GM21381 (cell line): ENCODE results near the gene NR4A1.

Source experiments
- ATAC-seq: cut with Tn5 transposase; IDR thresholded peaks from one replicate; pipeline ENCODE4 v1.9.1; 2021; ENCODE audit warnings: mild to moderate bottlenecking, moderate library complexity; ENCODE audit not compliant: unreplicated experiment

Gene NR4A1

GRCh38 chr12:52057638-52058576 lies 6.7 kb downstream of the NR4A1 start:
- no peak for ATAC-seq

- no peak for ATAC-seq
Measured at GRCh38 chr12:52058631-52059361, 7.6 kb downstream of the NR4A1 start.

- ATAC-seq, result no peak
Measured at GRCh38 chr12:52059582-52060497, 8.6 kb downstream of the NR4A1 start.

- ATAC-seq, result no peak
Measured at GRCh38 chr12:52060498-52061177, 9.4 kb downstream of the NR4A1 start.

- no peak for ATAC-seq
Measured at GRCh38 chr12:52061470-52062166, 10.4 kb downstream of the NR4A1 start.

GRCh38 chr12:52062167-52063081 lies 11.2 kb downstream of the NR4A1 start:
- no peak for ATAC-seq

- no peak for ATAC-seq
Measured at GRCh38 chr12:52063082-52063924, 12.1 kb downstream of the NR4A1 start.

GRCh38 chr12:52063981-52064649 lies 12.9 kb downstream of the NR4A1 start:
- ATAC-seq, result no peak

- ATAC-seq, result no peak
Measured at GRCh38 chr12:52066346-52067080, 15.3 kb downstream of the NR4A1 start.

- no peak for ATAC-seq
Measured at GRCh38 chr12:52067081-52067374, 15.8 kb downstream of the NR4A1 start.

- peak; percentile 91 for ATAC-seq
Measured at GRCh38 chr12:52069327-52070184, 18.3 kb downstream of the NR4A1 start, which contains the start of gene ATG101. Gene ATG101, plus strand, starts transcription at chr12:52069978. Its CDS starts 3,673 bp downstream, at chr12:52073651.

GRCh38 chr12:52070185-52070925 lies 19.1 kb downstream of the NR4A1 start:
- peak; percentile 23 for ATAC-seq

GRCh38 chr12:52073531-52074381 lies 22.5 kb downstream of the NR4A1 start:
- no peak for ATAC-seq
